CD4-positive, alpha-beta T cell (primary cell): Measurements from ENCODE around the gene USP17L15. TPM values are rescaled to one million over a fixed set of nuclear protein-coding genes. Genes with fewer than 3 reads are reported as not detected.
"Not testable (repeated sequence)": the region's sequence is repeated elsewhere in the genome, so short reads cannot be mapped to it uniquely, and the experiment has no call there.

Source experiments
- ATAC-seq: fragments of 200-7000 bp; cut with Tn5 transposase; one replicate; pipeline ENCODE4 v1.10.0; 2022; ENCODE audit warnings: mild to moderate bottlenecking; ENCODE audit not compliant: poor library complexity
- CTCF ChIA-PET: fragments of 350-600 bp; sonication (Branson Sonifier 250); formaldehyde crosslinking; loops from one replicate; lab custom pipeline; 2021; ENCODE audit warnings: antibody characterized with exemption, inconsistent platforms; lab: Charles Lee
- POLR2A ChIA-PET: fragments of 350-600 bp; sonication (Branson Sonifier 250); formaldehyde crosslinking; loops from one replicate; lab custom pipeline; 2021; ENCODE audit warnings: antibody characterized with exemption, inconsistent platforms; lab: Charles Lee
- DNase-seq, 14 experiments: peaks; one replicate each; pipeline ENCODE4 v3.0.0-alpha.2; 2013 to 2020; ENCODE audit warnings: mixed read lengths in 2 of 14
- H3K27ac ChIP-seq, 2 donors: one replicate each; pipeline versions ENCODE4 v1.5.1 to v1.7.0; 2013; ENCODE audit warnings: low read length in 2 of 2, low read depth in 1 of 2, mild to moderate bottlenecking in 1 of 2
- H3K27me3 ChIP-seq, 2 experiments: 1 replicate in 1 of 2; 2 replicates in 1 of 2; pipeline versions ENCODE4 v1.6.1 to v1.7.0; 2013; ENCODE audit warnings: low read length in 2 of 2, control low read depth in 1 of 2, mild to moderate bottlenecking in 1 of 2, moderate library complexity in 1 of 2; ENCODE audit not compliant: insufficient read depth in 2 of 2, control insufficient read depth in 1 of 2
- H3K36me3 ChIP-seq: one replicate; pipeline ENCODE4 v1.6.1; 2013; ENCODE audit warnings: low read length, control low read depth; ENCODE audit not compliant: insufficient read depth
- H3K4me1 ChIP-seq: one replicate; pipeline ENCODE4 v1.6.1; 2013; ENCODE audit warnings: low read length, control low read depth; ENCODE audit not compliant: insufficient read depth
- H3K4me3 ChIP-seq: one replicate; pipeline ENCODE4 v1.5.1; 2013; ENCODE audit warnings: mild to moderate bottlenecking, low read length, moderate library complexity
- H3K9me3 ChIP-seq, 2 experiments: 1 replicate in 1 of 2; 2 replicates in 1 of 2; pipeline versions ENCODE4 v1.6.1 to v1.7.0; 2013; ENCODE audit warnings: low read length in 2 of 2, mild to moderate bottlenecking in 2 of 2, control low read depth in 1 of 2, moderate library complexity in 1 of 2; ENCODE audit not compliant: control insufficient read depth in 1 of 2, insufficient read depth in 1 of 2
- H3K27ac Mint-ChIP-seq: one replicate; pipeline ENCODE4 v1.8.0; 2020; ENCODE audit warnings: mixed read lengths
- H3K27me3 Mint-ChIP-seq: one replicate; pipeline ENCODE4 v1.8.0; 2021; ENCODE audit warnings: mixed read lengths
- H3K36me3 Mint-ChIP-seq: one replicate; pipeline ENCODE4 v1.8.0; 2021; ENCODE audit warnings: low read depth, mixed read lengths
- H3K4me1 Mint-ChIP-seq: one replicate; pipeline ENCODE4 v1.8.0; 2021; ENCODE audit warnings: low read depth, mixed read lengths
- H3K4me3 Mint-ChIP-seq: one replicate; pipeline ENCODE4 v1.8.0; 2020; ENCODE audit warnings: mild to moderate bottlenecking, mixed read lengths
- H3K9me3 Mint-ChIP-seq: one replicate; pipeline ENCODE4 v1.8.0; 2020; ENCODE audit warnings: mixed read lengths
- intact Hi-C, 2 experiments: fragments of 100-400 bp; cut with DNase I in 1 of 2; cut with micrococcal nuclease in 1 of 2; formaldehyde crosslinking; loops; one replicate each; pipeline versions ENCODE4 v1.15.1 to v1.9.0; 2023 to 2025; cut with DNase I, micrococcal nuclease
- total RNA-seq, 174 experiments: library from RNA in 2 of 174; stranded (reverse) in 2 of 174; gene quantifications; one replicate each; pipeline ENCODE4 v1.2.3 and lab custom pipeline; 2021 to 2026

The USP17L15 gene
- total RNA-seq, 2 experiments from 2014 or later: not detected

- H3K4me3 ChIP-seq, H3K36me3 ChIP-seq, CTCF ChIA-PET, H3K27me3 Mint-ChIP-seq, H3K27ac Mint-ChIP-seq, H3K9me3 ChIP-seq, H3K4me1 ChIP-seq, H3K27me3 ChIP-seq, H3K36me3 Mint-ChIP-seq, H3K9me3 Mint-ChIP-seq, ATAC-seq, POLR2A ChIA-PET, H3K27ac ChIP-seq, H3K4me1 Mint-ChIP-seq, H3K4me3 Mint-ChIP-seq, intact Hi-C loops: not testable (repeated sequence)
- DNase-seq: peak in 3 of 14 experiments; percentile 1 to 10 (median 6)
These were observed 4.3 kb downstream of the USP17L15 start for GRCh38 chr4:9238461-9238860.

GRCh38 chr4:9243579-9243978, 9.4 kb downstream of the USP17L15 start, which contains the start of gene USP17L17:
USP17L17 (plus strand) TSS chr4:9243879; CDS start chr4:9243879, 0 bp downstream.
- ATAC-seq, DNase-seq, H3K9me3 ChIP-seq, H3K27ac ChIP-seq, H3K27ac Mint-ChIP-seq, H3K4me3 ChIP-seq, H3K4me3 Mint-ChIP-seq, H3K27me3 Mint-ChIP-seq, H3K36me3 ChIP-seq, POLR2A ChIA-PET, H3K4me1 ChIP-seq, H3K36me3 Mint-ChIP-seq, intact Hi-C loops, H3K9me3 Mint-ChIP-seq, H3K27me3 ChIP-seq, H3K4me1 Mint-ChIP-seq, CTCF ChIA-PET: not testable (repeated sequence)

GRCh38 chr4:9247953-9248680, 13.9 kb downstream of the USP17L15 start, which contains the start of gene USP17L18:
USP17L18 (plus strand) TSS chr4:9248630; CDS start chr4:9248630, 0 bp downstream.
- H3K27ac ChIP-seq, H3K9me3 ChIP-seq, intact Hi-C loops, H3K4me3 ChIP-seq, H3K36me3 Mint-ChIP-seq, ATAC-seq, H3K27me3 Mint-ChIP-seq, H3K36me3 ChIP-seq, H3K27me3 ChIP-seq, H3K4me3 Mint-ChIP-seq, POLR2A ChIA-PET, H3K4me1 ChIP-seq, H3K27ac Mint-ChIP-seq, H3K4me1 Mint-ChIP-seq, H3K9me3 Mint-ChIP-seq, CTCF ChIA-PET: not testable (repeated sequence)
- DNase-seq: peak in 5 of 14 experiments; percentile 0 to 33 (median 1)

- H3K4me1 Mint-ChIP-seq, H3K9me3 Mint-ChIP-seq, H3K27me3 ChIP-seq, CTCF ChIA-PET, POLR2A ChIA-PET, DNase-seq, H3K36me3 Mint-ChIP-seq, H3K36me3 ChIP-seq, H3K9me3 ChIP-seq, H3K27me3 Mint-ChIP-seq, H3K4me3 Mint-ChIP-seq, H3K27ac ChIP-seq, H3K4me3 ChIP-seq, H3K27ac Mint-ChIP-seq, intact Hi-C loops, H3K4me1 ChIP-seq, ATAC-seq: not testable (repeated sequence)
These were observed 18.9 kb downstream of the USP17L15 start, which contains the start of gene USP17L19 for GRCh38 chr4:9253078-9253477. USP17L19 (plus strand) TSS chr4:9253378; CDS start chr4:9253378, 0 bp downstream.

- H3K4me3 ChIP-seq, H3K9me3 ChIP-seq, H3K9me3 Mint-ChIP-seq, H3K4me3 Mint-ChIP-seq, H3K27ac Mint-ChIP-seq, H3K27me3 Mint-ChIP-seq, ATAC-seq, H3K4me1 Mint-ChIP-seq, H3K4me1 ChIP-seq, H3K27ac ChIP-seq, CTCF ChIA-PET, H3K36me3 ChIP-seq, H3K27me3 ChIP-seq, DNase-seq, POLR2A ChIA-PET, H3K36me3 Mint-ChIP-seq, intact Hi-C loops: not testable (repeated sequence)
These were observed 23.6 kb downstream of the USP17L15 start, which contains the start of gene USP17L20 for GRCh38 chr4:9257824-9258223. USP17L20 (plus strand) TSS chr4:9258124; CDS start chr4:9258124, 0 bp downstream.

GRCh38 chr4:9262572-9262971, 28.4 kb downstream of the USP17L15 start, which contains the start of gene USP17L21:
USP17L21 (plus strand) TSS chr4:9262872; CDS start chr4:9262872, 0 bp downstream.
- H3K27ac ChIP-seq, H3K4me1 ChIP-seq, H3K27ac Mint-ChIP-seq, H3K9me3 Mint-ChIP-seq, POLR2A ChIA-PET, H3K9me3 ChIP-seq, ATAC-seq, intact Hi-C loops, DNase-seq, CTCF ChIA-PET, H3K27me3 ChIP-seq, H3K4me1 Mint-ChIP-seq, H3K4me3 Mint-ChIP-seq, H3K4me3 ChIP-seq, H3K27me3 Mint-ChIP-seq, H3K36me3 ChIP-seq, H3K36me3 Mint-ChIP-seq: not testable (repeated sequence)

GRCh38 chr4:9267319-9267718, 33.1 kb downstream of the USP17L15 start, which contains the start of gene USP17L22:
USP17L22 (plus strand) TSS chr4:9267619; CDS start chr4:9267619, 0 bp downstream.
- H3K4me1 ChIP-seq, H3K36me3 Mint-ChIP-seq, H3K27ac ChIP-seq, H3K27ac Mint-ChIP-seq, POLR2A ChIA-PET, ATAC-seq, H3K9me3 ChIP-seq, intact Hi-C loops, H3K4me1 Mint-ChIP-seq, H3K27me3 Mint-ChIP-seq, H3K9me3 Mint-ChIP-seq, H3K4me3 ChIP-seq, H3K36me3 ChIP-seq, DNase-seq, H3K27me3 ChIP-seq, H3K4me3 Mint-ChIP-seq, CTCF ChIA-PET: not testable (repeated sequence)
